Gastrocnemius medialis (tissue), 4 donors: Measurements from ENCODE around the gene CIB2. TPM values are rescaled to one million over a fixed set of nuclear protein-coding genes. Genes with fewer than 3 reads are reported as not detected.

Source experiments
- ATAC-seq, 2 donors: fragments of 150-250 bp; one replicate each; pipeline ENCODE4 v1.9.1; 2016
- DNase-seq, 2 donors: peaks; one replicate each; pipeline ENCODE4 v3.0.0-alpha.2; 2019
- H3K27ac ChIP-seq, 4 donors: fragments of 200-600 bp; sonication (generic); 1 replicate in 1 of 4; 2 replicates in 3 of 4; pipeline ENCODE4 v1.5.1; 2016 to 2018; ENCODE audit warnings: mild to moderate bottlenecking in 2 of 4, moderate library complexity in 1 of 4
- H3K27me3 ChIP-seq, 3 donors: fragments of 200-600 bp; sonication (generic) in 2 of 3; 1 replicate in 1 of 3; 2 replicates in 2 of 3; pipeline versions ENCODE4 v1.5.1 to v1.6.0; 2016 to 2019; ENCODE audit warnings: mild to moderate bottlenecking in 1 of 3, moderate library complexity in 1 of 3
- H3K36me3 ChIP-seq, 2 donors: fragments of 200-600 bp; sonication (generic) in 1 of 2; one replicate each; pipeline ENCODE4 v1.5.1; 2017 to 2018
- H3K4me1 ChIP-seq, 2 donors: fragments of 200-600 bp; sonication (generic) in 1 of 2; one replicate each; pipeline ENCODE4 v1.5.1; 2016 to 2017; ENCODE audit warnings: mild to moderate bottlenecking in 2 of 2
- H3K4me3 ChIP-seq, 4 donors: fragments of 200-600 bp; sonication (generic) in 3 of 4; 1 replicate in 1 of 4; 2 replicates in 3 of 4; pipeline ENCODE4 v1.5.1; 2016 to 2019; ENCODE audit warnings: mild to moderate bottlenecking in 2 of 4
- H3K9me3 ChIP-seq, 3 donors: fragments of 200-600 bp; sonication (generic) in 2 of 3; 1 replicate in 1 of 3; 2 replicates in 2 of 3; pipeline ENCODE4 v1.5.1; 2016 to 2019
- POLR2A ChIP-seq, 2 donors: fragments of 450-650 bp; IDR thresholded peaks; one replicate each; pipeline ENCODE4 v1.6.1; 2017; ENCODE audit warnings: antibody characterized with exemption in 2 of 2, mild to moderate bottlenecking in 2 of 2, moderate library complexity in 2 of 2
- in situ Hi-C, 4 donors: fragments of 200-750 bp; cut with MboI; loops; one replicate each; pipeline versions ENCODE4 v1.15.0 to v1.8.0; 2017; ENCODE audit warnings: low sequenced_read_pairs in 4 of 4
- intact Hi-C: fragments of 100-400 bp; cut with DNase I; formaldehyde crosslinking; loops from one replicate; pipeline ENCODE4 v1.15.1; 2023; ENCODE audit warnings: low total_unique reads
- total RNA-seq, 4 donors: library from RNA; depleted of rRNA; stranded (reverse); fragments of >200 nt; gene quantifications; one replicate each; pipeline versions ENCODE4 v1.1.0 to v1.2.3, GENCODE V29; 2016
- TF ChIP-seq, protein P1 (sequence below), 5 experiments: fragments of 450-650 bp in 3 of 5; fragments of 200-600 bp in 2 of 5; sonication (generic) in 2 of 5; IDR thresholded peaks in 4 of 5; conservative IDR thresholded peaks in 1 of 5; 1 replicate in 4 of 5; 2 replicates in 1 of 5; pipeline ENCODE4 v1.5.1; 2016 to 2019; ENCODE audit warnings: antibody characterized with exemption in 5 of 5, mild to moderate bottlenecking in 3 of 5, moderate library complexity in 3 of 5

CIB2 gene
- total RNA-seq, 4 donors from 2014 or later = 5.6 to 14.4 (median 6.7) TPM

DNA sequence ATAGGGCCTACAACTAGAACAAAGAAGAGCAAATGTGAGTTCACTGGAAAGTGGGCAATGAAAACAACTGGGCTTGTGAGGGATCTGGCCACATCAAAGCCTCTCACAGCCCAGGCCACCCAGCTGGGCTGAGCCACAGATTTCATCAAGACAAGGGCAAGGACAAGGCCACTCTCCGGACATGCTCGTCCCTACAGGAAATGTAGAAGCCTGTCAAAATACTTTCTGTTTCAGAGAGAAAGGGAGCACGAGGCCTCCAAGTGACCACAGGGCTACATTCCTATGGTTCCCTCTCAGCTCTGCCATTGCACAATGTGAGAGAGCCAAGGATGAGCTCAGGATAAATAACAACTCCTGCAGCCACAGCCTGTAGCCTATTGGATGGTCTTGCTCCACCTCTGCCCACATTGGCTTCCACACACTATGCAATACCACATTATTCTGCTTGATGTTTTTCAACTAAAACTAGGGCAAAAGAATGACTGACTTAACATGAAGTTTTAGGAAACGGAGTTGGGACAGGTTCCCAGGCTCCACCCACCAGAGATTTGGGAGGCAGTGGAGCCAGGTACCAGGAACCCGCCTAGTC is 65.9 kb downstream of the CIB2 start:
- peaks cover 76 to 92% of the 10 kb centered on the region in 2 donors for H3K4me1 ChIP-seq
- no peaks in the 10 kb centered on the region for H3K27me3 ChIP-seq
- H3K4me3 ChIP-seq = no peak overlapping the region

GRCh38 chr15:78064544-78064943 is 66.7 kb downstream of the CIB2 start:
- DNase-seq (no peak), ATAC-seq (peak; percentile 25 to 37)
- Histone ChIP-seq H3K4me3 (no peak overlapping the region), H3K4me1 (peaks cover 73 to 83% of the 10 kb centered on the region in 2 donors), H3K9me3 (no peaks in the 10 kb centered on the region), H3K27me3 (no peaks in the 10 kb centered on the region), H3K27ac (peak overlapping the region; percentile 71 to 83 (median 74)), H3K36me3 (no peaks in the 10 kb centered on the region)
- intact Hi-C loops = loop anchor here (2.0 kb wide), 1 partner anchor 70 kb away; no protein-coding TSS in a partner anchor
- in situ Hi-C loops = loop anchor here in 1 of 4 donors (10.0 kb wide), 1 partner anchor 50 kb away; no protein-coding TSS in a partner anchor
- TF ChIP-seq POLR2A (IDR thresholded peaks at IDR 0.05) = no peak
- TF ChIP-seq, protein P1, sequence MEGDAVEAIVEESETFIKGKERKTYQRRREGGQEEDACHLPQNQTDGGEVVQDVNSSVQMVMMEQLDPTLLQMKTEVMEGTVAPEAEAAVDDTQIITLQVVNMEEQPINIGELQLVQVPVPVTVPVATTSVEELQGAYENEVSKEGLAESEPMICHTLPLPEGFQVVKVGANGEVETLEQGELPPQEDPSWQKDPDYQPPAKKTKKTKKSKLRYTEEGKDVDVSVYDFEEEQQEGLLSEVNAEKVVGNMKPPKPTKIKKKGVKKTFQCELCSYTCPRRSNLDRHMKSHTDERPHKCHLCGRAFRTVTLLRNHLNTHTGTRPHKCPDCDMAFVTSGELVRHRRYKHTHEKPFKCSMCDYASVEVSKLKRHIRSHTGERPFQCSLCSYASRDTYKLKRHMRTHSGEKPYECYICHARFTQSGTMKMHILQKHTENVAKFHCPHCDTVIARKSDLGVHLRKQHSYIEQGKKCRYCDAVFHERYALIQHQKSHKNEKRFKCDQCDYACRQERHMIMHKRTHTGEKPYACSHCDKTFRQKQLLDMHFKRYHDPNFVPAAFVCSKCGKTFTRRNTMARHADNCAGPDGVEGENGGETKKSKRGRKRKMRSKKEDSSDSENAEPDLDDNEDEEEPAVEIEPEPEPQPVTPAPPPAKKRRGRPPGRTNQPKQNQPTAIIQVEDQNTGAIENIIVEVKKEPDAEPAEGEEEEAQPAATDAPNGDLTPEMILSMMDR (IDR thresholded peaks at IDR 0.05 in 4 of 5, conservative IDR thresholded peaks at IDR 0.05 in 1 of 5) = no peak

More for the DNA sequence above, 65.9 kb downstream of the CIB2 start:
- peak; percentile 86 to 90 for ATAC-seq
- intact Hi-C loops (loop anchor here (2.0 kb wide), 1 partner anchor 71 kb away; no protein-coding TSS in a partner anchor), in situ Hi-C loops (loop anchor here in 1 of 4 donors (10.0 kb wide), 1 partner anchor 51 kb away; no protein-coding TSS in a partner anchor)
- Histone ChIP-seq H3K9me3 (no peaks in the 10 kb centered on the region), H3K27ac (peak overlapping the region; percentile 71 to 83 (median 74)), H3K36me3 (no peaks in the 10 kb centered on the region)
- TF ChIP-seq, protein P1 (IDR thresholded peaks at IDR 0.05 in 4 of 5, conservative IDR thresholded peaks at IDR 0.05 in 1 of 5) = no peak
- no peak for TF ChIP-seq POLR2A (IDR thresholded peaks at IDR 0.05)
- DNase-seq = peak; percentile 75 to 88

GRCh38 chr15:78063970-78064385 is 67.3 kb downstream of the CIB2 start:
- intact Hi-C loops (loop anchor here (2.0 kb wide), 1 partner anchor 69 kb away; no protein-coding TSS in a partner anchor), in situ Hi-C loops (loop anchor here in 1 of 4 donors (10.0 kb wide), 1 partner anchor 49 kb away; no protein-coding TSS in a partner anchor)
- Histone ChIP-seq H3K27me3 (no peaks in the 10 kb centered on the region), H3K27ac (peak overlapping the region; percentile 71 to 83 (median 74)), H3K9me3 (no peaks in the 10 kb centered on the region), H3K36me3 (no peaks in the 10 kb centered on the region), H3K4me1 (peaks cover 73 to 81% of the 10 kb centered on the region in 2 donors), H3K4me3 (no peak overlapping the region)
- ATAC-seq (peak in 1 of 2 donors; percentile 9), DNase-seq (no peak)
- no peak for TF ChIP-seq POLR2A (IDR thresholded peaks at IDR 0.05)

DNA sequence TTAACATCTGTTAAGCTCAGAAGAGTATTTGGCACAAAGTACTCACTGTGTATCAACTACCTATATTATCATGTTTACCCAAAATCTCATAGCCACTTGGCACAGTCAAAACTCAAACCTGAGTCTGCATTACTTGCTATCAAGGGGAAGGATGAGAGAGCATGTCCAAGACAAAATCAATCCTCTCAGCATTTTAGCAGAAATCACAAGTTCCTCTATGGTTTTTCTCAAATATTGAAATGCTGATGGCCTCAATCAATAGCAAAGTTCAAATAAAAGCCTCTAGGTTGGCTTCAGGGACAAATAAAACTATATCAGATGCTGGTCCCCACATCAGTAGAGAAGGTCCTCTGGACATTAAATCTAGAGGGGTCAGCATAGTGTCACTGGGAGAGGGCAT is 68.0 kb downstream of the CIB2 start:
- ATAC-seq (no peak), DNase-seq (no peak)
- Histone ChIP-seq H3K27ac (peak overlapping the region; percentile 71 to 83 (median 74)), H3K4me1 (peaks cover 73 to 81% of the 10 kb centered on the region in 2 donors), H3K9me3 (no peaks in the 10 kb centered on the region), H3K4me3 (no peak overlapping the region), H3K36me3 (no peaks in the 10 kb centered on the region), H3K27me3 (no peaks in the 10 kb centered on the region)
- TF ChIP-seq, protein P1 (IDR thresholded peaks at IDR 0.05 in 4 of 5, conservative IDR thresholded peaks at IDR 0.05 in 1 of 5) = no peak
- intact Hi-C loops (no loop called here), in situ Hi-C loops (loop anchor here in 1 of 4 donors (10.0 kb wide), 1 partner anchor 48 kb away; no protein-coding TSS in a partner anchor)

GRCh38 chr15:78061963-78062427 is 69.2 kb downstream of the CIB2 start:
- ATAC-seq (no peak), DNase-seq (no peak)
- TF ChIP-seq, protein P1 (IDR thresholded peaks at IDR 0.05 in 4 of 5, conservative IDR thresholded peaks at IDR 0.05 in 1 of 5) = no peak
- no peak for TF ChIP-seq POLR2A (IDR thresholded peaks at IDR 0.05)
- no peaks in the 10 kb centered on the region for H3K27me3 ChIP-seq
- in situ Hi-C loops = loop anchor here in 1 of 4 donors (10.0 kb wide), 1 partner anchor 47 kb away; no protein-coding TSS in a partner anchor
- peak overlapping the region; percentile 71 to 83 (median 74) for H3K27ac ChIP-seq
- peak overlapping the region in 3 of 4 donors; percentile 14 to 36 (median 24) for H3K4me3 ChIP-seq
- no peaks in the 10 kb centered on the region for H3K9me3 ChIP-seq
- no peaks in the 10 kb centered on the region for H3K36me3 ChIP-seq
- intact Hi-C loops = no loop called here
- H3K4me1 ChIP-seq = peaks cover 69 to 79% of the 10 kb centered on the region in 2 donors
